Peyer's patch (tissue), 4 donors: ENCODE results near the gene OIP5.

Experiments used
- CTCF ChIP-seq, 6 experiments: fragments of 450-650 bp in 4 of 6; fragments of 200-600 bp in 2 of 6; sonication (generic) in 1 of 6; IDR thresholded peaks; one replicate each; pipeline ENCODE4 v1.5.1; 2017 to 2019; ENCODE audit warnings: antibody characterized with exemption in 6 of 6, mild to moderate bottlenecking in 3 of 6, moderate library complexity in 1 of 6
- POLR2A ChIP-seq, 2 donors: fragments of 450-650 bp; IDR thresholded peaks; one replicate each; pipeline ENCODE4 v1.5.1; 2017; ENCODE audit warnings: antibody characterized with exemption in 2 of 2, mild to moderate bottlenecking in 2 of 2, moderate library complexity in 2 of 2

- TF ChIP-seq POLR2A (IDR thresholded peaks at IDR 0.05) (no peak), CTCF (IDR thresholded peaks at IDR 0.05) (no peak)
Measured at GRCh38 chr15:41337047-41337446, 4.7 kb upstream of the OIP5 start.
